Mesenchymal stem cell (in vitro differentiated cells and primary cell): ENCODE data around the gene CDH4.

Source experiments
- DNase-seq: peaks from one replicate; pipeline ENCODE4 v3.0.0-alpha.2; 2013
- H2AFZ ChIP-seq: one replicate; pipeline ENCODE4 v1.6.1; 2013; ENCODE audit warnings: low read depth, mild to moderate bottlenecking, control low read depth, inconsistent platforms, low read length, moderate library complexity
- H2AK5ac ChIP-seq: 2 replicates; pipeline ENCODE4 v1.6.1; 2013; ENCODE audit warnings: low read length, moderate library complexity, mild to moderate bottlenecking, inconsistent platforms; ENCODE audit not compliant: severe bottlenecking
- H2BK120ac ChIP-seq: one replicate; pipeline ENCODE4 v1.6.1; 2013; ENCODE audit warnings: low read depth, mild to moderate bottlenecking, inconsistent platforms, low read length, moderate library complexity
- H2BK12ac ChIP-seq, 2 experiments: one replicate each; pipeline ENCODE4 v1.6.1; 2013; ENCODE audit warnings: inconsistent platforms in 2 of 2, low read length in 2 of 2, mild to moderate bottlenecking in 2 of 2, moderate library complexity in 2 of 2, control low read depth in 1 of 2
- H2BK15ac ChIP-seq: one replicate; pipeline ENCODE4 v1.6.1; 2013; ENCODE audit warnings: mild to moderate bottlenecking, low read depth, inconsistent platforms; ENCODE audit not compliant: poor library complexity, severe bottlenecking
- H2BK5ac ChIP-seq: 2 replicates; pipeline ENCODE4 v1.6.1; 2013; ENCODE audit warnings: low read depth, mild to moderate bottlenecking, low read length, control low read depth, inconsistent platforms; ENCODE audit not compliant: poor library complexity, severe bottlenecking
- H3K14ac ChIP-seq, 2 experiments: one replicate each; pipeline ENCODE4 v1.6.1; 2013; ENCODE audit warnings: inconsistent platforms in 2 of 2, low read length in 2 of 2, control low read depth in 1 of 2, mild to moderate bottlenecking in 1 of 2, moderate library complexity in 1 of 2
- H3K18ac ChIP-seq, 2 experiments: one replicate each; pipeline ENCODE4 v1.6.1; 2013; ENCODE audit warnings: inconsistent platforms in 2 of 2, low read length in 2 of 2, control low read depth in 1 of 2, low read depth in 1 of 2, mild to moderate bottlenecking in 1 of 2
- H3K23ac ChIP-seq, 2 experiments: one replicate each; pipeline ENCODE4 v1.6.1; 2013; ENCODE audit warnings: inconsistent platforms in 2 of 2, low read length in 2 of 2, mild to moderate bottlenecking in 2 of 2, moderate library complexity in 2 of 2, control low read depth in 1 of 2
- H3K27ac ChIP-seq: 2 replicates; pipeline ENCODE4 v1.5.1; 2013; ENCODE audit warnings: mild to moderate bottlenecking, moderate library complexity, low read length, control low read depth, inconsistent platforms; ENCODE audit not compliant: poor library complexity, severe bottlenecking
- H3K27me3 ChIP-seq, 2 experiments: 2 replicates each; pipeline versions ENCODE4 v1.6.1 to v1.7.0; 2013; ENCODE audit warnings: low read length in 2 of 2, mild to moderate bottlenecking in 2 of 2, moderate library complexity in 2 of 2, control low read depth in 1 of 2, inconsistent platforms in 1 of 2; ENCODE audit not compliant: control insufficient read depth in 1 of 2, insufficient read depth in 1 of 2
- H3K36me3 ChIP-seq, 2 experiments: 2 replicates each; pipeline versions ENCODE4 v1.6.1 to v1.7.0; 2013; ENCODE audit warnings: low read length in 2 of 2, control low read depth in 1 of 2, inconsistent platforms in 1 of 2, low read depth in 1 of 2, mild to moderate bottlenecking in 1 of 2; ENCODE audit not compliant: insufficient read depth in 2 of 2, control insufficient read depth in 1 of 2
- H3K4ac ChIP-seq, 2 experiments: one replicate each; pipeline ENCODE4 v1.6.1; 2013; ENCODE audit warnings: inconsistent platforms in 2 of 2, low read length in 2 of 2, mild to moderate bottlenecking in 2 of 2, moderate library complexity in 2 of 2, control low read depth in 1 of 2, low read depth in 1 of 2
- H3K4me1 ChIP-seq: 2 replicates; pipeline ENCODE4 v1.6.1; 2013; ENCODE audit warnings: low read depth, low read length, control low read depth; ENCODE audit not compliant: control insufficient read depth, insufficient read depth
- H3K4me2 ChIP-seq: 2 replicates; pipeline ENCODE4 v1.6.1; 2013; ENCODE audit warnings: low read length, mild to moderate bottlenecking, inconsistent platforms; ENCODE audit not compliant: poor library complexity, severe bottlenecking
- H3K4me3 ChIP-seq, 2 experiments: 2 replicates each; pipeline versions ENCODE4 v1.5.1 to v1.7.0; 2013; ENCODE audit warnings: low read length in 2 of 2, mild to moderate bottlenecking in 2 of 2, control low read depth in 1 of 2, low read depth in 1 of 2; ENCODE audit not compliant: insufficient read depth in 1 of 2
- H3K79me1 ChIP-seq: replicated peaks from 2 replicates; pipeline ENCODE4 v1.6.1; 2013; ENCODE audit warnings: mild to moderate bottlenecking, control low read depth, low read length, inconsistent platforms; ENCODE audit not compliant: poor library complexity, severe bottlenecking
- H3K9ac ChIP-seq: 2 replicates; pipeline ENCODE4 v1.7.0; 2013; ENCODE audit warnings: mild to moderate bottlenecking, low read length, moderate library complexity
- H3K9me3 ChIP-seq: 2 replicates; pipeline ENCODE4 v1.7.0; 2013; ENCODE audit warnings: mild to moderate bottlenecking, low read length; ENCODE audit not compliant: control insufficient read depth
- H4K8ac ChIP-seq: one replicate; pipeline ENCODE4 v1.6.1; 2013; ENCODE audit warnings: inconsistent platforms, mild to moderate bottlenecking, low read length, moderate library complexity
- H4K91ac ChIP-seq: one replicate; pipeline ENCODE4 v1.6.1; 2013; ENCODE audit warnings: mild to moderate bottlenecking, low read length, inconsistent platforms
- WGBS: methylation state at CpG from one replicate; pipeline ENCODE4 v1.1.7; 2013; ENCODE audit warnings: mixed read lengths; 5-methylcytosine and 5-hydroxymethylcytosine counted together

Gene CDH4

GRCh38 chr20:61882716-61883615 lies 630.9 kb downstream of the CDH4 start:
- H3K27me3 ChIP-seq = peaks cover 0 to 21% of the 10 kb centered on the region in 2 experiments
- no peak overlapping the region for H2AFZ ChIP-seq
- H3K4me3 ChIP-seq = no peak overlapping the region
- H3K18ac ChIP-seq = no peak overlapping the region
- H2BK12ac ChIP-seq = no peak overlapping the region
- no peak overlapping the region for H2BK5ac ChIP-seq
- no peak overlapping the region for H2AK5ac ChIP-seq
- no peak overlapping the region for H2BK15ac ChIP-seq
- no peak overlapping the region for H3K9ac ChIP-seq
- H3K4me2 ChIP-seq = no peak overlapping the region
- H3K14ac ChIP-seq = no peak overlapping the region
- no peak overlapping the region for H4K91ac ChIP-seq
- H2BK120ac ChIP-seq = no peak overlapping the region
- no peak overlapping the region for H3K4ac ChIP-seq
- H3K4me1 ChIP-seq = peaks cover 8% of the 10 kb centered on the region
- H3K79me1 ChIP-seq = no peaks in the 10 kb centered on the region
- H3K23ac ChIP-seq = no peak overlapping the region
- no peak overlapping the region for H3K27ac ChIP-seq
- no peaks in the 10 kb centered on the region for H3K9me3 ChIP-seq
- WGBS = 88% methylated on average over 31 of the region's 32 CpGs
- no peak for DNase-seq
- no peak overlapping the region for H4K8ac ChIP-seq
- peaks cover 0 to 3% of the 10 kb centered on the region in 2 experiments for H3K36me3 ChIP-seq

GRCh38 chr20:61883857-61884393 lies 631.9 kb downstream of the CDH4 start:
- 64% methylated on average over 12 of the region's 14 CpGs for WGBS
- DNase-seq = no peak
- Histone ChIP-seq H3K4me3 (no peak overlapping the region), H3K79me1 (no peaks in the 10 kb centered on the region), H3K9me3 (no peaks in the 10 kb centered on the region), H2BK12ac (no peak overlapping the region), H3K4me2 (no peak overlapping the region), H3K27me3 (peaks cover 0 to 21% of the 10 kb centered on the region in 2 experiments), H3K36me3 (peaks cover 0 to 3% of the 10 kb centered on the region in 2 experiments), H2BK5ac (no peak overlapping the region), H3K9ac (no peak overlapping the region), H2BK15ac (no peak overlapping the region), H2BK120ac (no peak overlapping the region), H3K4ac (no peak overlapping the region), H2AK5ac (no peak overlapping the region), H3K23ac (no peak overlapping the region), H4K91ac (peak overlapping the region; percentile 29), H4K8ac (no peak overlapping the region), H2AFZ (no peak overlapping the region), H3K27ac (no peak overlapping the region), H3K4me1 (peaks cover 8% of the 10 kb centered on the region), H3K14ac (no peak overlapping the region), H3K18ac (no peak overlapping the region)

- Histone ChIP-seq H3K14ac (no peak overlapping the region), H3K9ac (no peak overlapping the region), H3K4me2 (no peak overlapping the region), H2BK15ac (no peak overlapping the region), H3K18ac (no peak overlapping the region), H4K8ac (no peak overlapping the region), H3K4me1 (peaks cover 8% of the 10 kb centered on the region), H3K36me3 (peaks cover 0 to 3% of the 10 kb centered on the region in 2 experiments), H4K91ac (no peak overlapping the region), H3K4ac (no peak overlapping the region), H3K4me3 (no peak overlapping the region), H3K9me3 (no peaks in the 10 kb centered on the region), H2AK5ac (no peak overlapping the region), H3K79me1 (no peaks in the 10 kb centered on the region), H3K23ac (no peak overlapping the region), H2BK120ac (no peak overlapping the region), H2BK12ac (no peak overlapping the region), H3K27ac (no peak overlapping the region), H2BK5ac (no peak overlapping the region), H3K27me3 (peaks cover 0 to 21% of the 10 kb centered on the region in 2 experiments), H2AFZ (no peak overlapping the region)
- 86% methylated on average over 24 of the region's 25 CpGs for WGBS
- DNase-seq = no peak
These were observed 632.7 kb downstream of the CDH4 start for GRCh38 chr20:61884571-61885389.
